Measurements from ENCODE around the gene AK8.

AK8 gene

GRCh38 chr9:132763574-132763973 lies 114.5 kb downstream of the AK8 start:
- H2BK120ac ChIP-seq (ENCODE audit: low read depth, low read length): no peak overlapping the region
- no peak overlapping the region for H3K18ac ChIP-seq (ENCODE audit: low read length)
- H4K91ac ChIP-seq (ENCODE audit: low read depth, low read length, poor library complexity): no peak overlapping the region
- H3K4me3 ChIP-seq (ENCODE audit: low read length in 2 of 2): no peak overlapping the region
- DNase-seq (ENCODE audit: low spot score): no peak
- H2AFZ ChIP-seq (ENCODE audit: low read length): no peak overlapping the region
- no peak overlapping the region for H2BK5ac ChIP-seq (ENCODE audit: low read length)
- H3K4me1 ChIP-seq (ENCODE audit: control insufficient read depth in 2 of 2, insufficient read depth in 1 of 2, low read depth in 1 of 2, low read length in 2 of 2): no peaks in the 10 kb centered on the region
- no peak overlapping the region for H3K23ac ChIP-seq (ENCODE audit: low read depth, low read length, poor library complexity)
- no peak overlapping the region for H3K14ac ChIP-seq (ENCODE audit: low read length)
- H3K4me2 ChIP-seq (ENCODE audit: insufficient read depth, low read length, poor library complexity, severe bottlenecking): no peak overlapping the region
- H2AK5ac ChIP-seq (ENCODE audit: low read depth, low read length): no peak overlapping the region
- H3K4ac ChIP-seq (ENCODE audit: low read length): no peak overlapping the region
- WGBS, 2 donors (ENCODE audit: extremely low coverage in 2 of 2, insufficient read length in 2 of 2, insufficient replicate concordance in 1 of 2): no CpG with 5 or more reads among the region's 3 CpGs
- no peak overlapping the region for H3K27ac ChIP-seq (replicated peaks; ENCODE audit: low read length)
- H3K27me3 ChIP-seq (ENCODE audit: control insufficient read depth in 3 of 3, insufficient read depth in 3 of 3, low read depth in 1 of 3, low read length in 3 of 3): peaks cover 0 to 21% (median 0%) of the 10 kb centered on the region in 3 experiments
- H3K79me1 ChIP-seq (ENCODE audit: low read depth, low read length): no peaks in the 10 kb centered on the region
- H2BK15ac ChIP-seq (ENCODE audit: low read length): no peak overlapping the region
- H3K9ac ChIP-seq (ENCODE audit: low read depth, low read length, poor library complexity): no peak overlapping the region
- H4K8ac ChIP-seq (ENCODE audit: low read depth, low read length): no peak overlapping the region
- no peaks in the 10 kb centered on the region for H3K36me3 ChIP-seq (replicated peaks in 1 of 2; ENCODE audit: control insufficient read depth in 2 of 2, insufficient read depth in 2 of 2, low read length in 2 of 2)
- no peaks in the 10 kb centered on the region for H3K9me3 ChIP-seq (replicated peaks in 1 of 2; ENCODE audit: control insufficient read depth in 2 of 2, insufficient read depth in 1 of 2, low read depth in 1 of 2, low read length in 2 of 2)
- H2BK12ac ChIP-seq (ENCODE audit: low read length): no peak overlapping the region

GRCh38 chr9:132762896-132763295 lies 115.2 kb downstream of the AK8 start:
- Histone ChIP-seq H3K14ac (ENCODE audit: low read length) (no peak overlapping the region), H3K4ac (ENCODE audit: low read length) (no peak overlapping the region), H2AFZ (ENCODE audit: low read length) (no peak overlapping the region), H3K36me3 (replicated peaks in 1 of 2; ENCODE audit: control insufficient read depth in 2 of 2, insufficient read depth in 2 of 2, low read length in 2 of 2) (no peaks in the 10 kb centered on the region), H3K9ac (ENCODE audit: low read depth, low read length, poor library complexity) (no peak overlapping the region), H3K79me1 (ENCODE audit: low read depth, low read length) (no peaks in the 10 kb centered on the region), H3K27me3 (ENCODE audit: control insufficient read depth in 3 of 3, insufficient read depth in 3 of 3, low read depth in 1 of 3, low read length in 3 of 3) (peaks cover 0 to 25% (median 0%) of the 10 kb centered on the region in 3 experiments), H2BK120ac (ENCODE audit: low read depth, low read length) (no peak overlapping the region), H2BK15ac (ENCODE audit: low read length) (no peak overlapping the region), H3K23ac (ENCODE audit: low read depth, low read length, poor library complexity) (no peak overlapping the region), H3K9me3 (replicated peaks in 1 of 2; ENCODE audit: control insufficient read depth in 2 of 2, insufficient read depth in 1 of 2, low read depth in 1 of 2, low read length in 2 of 2) (no peaks in the 10 kb centered on the region), H4K8ac (ENCODE audit: low read depth, low read length) (no peak overlapping the region), H3K4me1 (ENCODE audit: control insufficient read depth in 2 of 2, insufficient read depth in 1 of 2, low read depth in 1 of 2, low read length in 2 of 2) (no peaks in the 10 kb centered on the region), H2AK5ac (ENCODE audit: low read depth, low read length) (no peak overlapping the region), H3K18ac (ENCODE audit: low read length) (peak overlapping the region; percentile 70), H3K4me3 (ENCODE audit: low read length in 2 of 2) (no peak overlapping the region), H2BK12ac (ENCODE audit: low read length) (no peak overlapping the region), H4K91ac (ENCODE audit: low read depth, low read length, poor library complexity) (no peak overlapping the region), H2BK5ac (ENCODE audit: low read length) (no peak overlapping the region), H3K27ac (replicated peaks; ENCODE audit: low read length) (no peak overlapping the region), H3K4me2 (ENCODE audit: insufficient read depth, low read length, poor library complexity, severe bottlenecking) (no peak overlapping the region)
- no CpG with 5 or more reads among the region's 4 CpGs for WGBS, 2 donors (ENCODE audit: extremely low coverage in 2 of 2, insufficient read length in 2 of 2, insufficient replicate concordance in 1 of 2)
- DNase-seq (ENCODE audit: low spot score): no peak

- Histone ChIP-seq H3K4ac (ENCODE audit: low read length) (no peak overlapping the region), H2AFZ (ENCODE audit: low read length) (no peak overlapping the region), H3K4me1 (ENCODE audit: control insufficient read depth in 2 of 2, insufficient read depth in 1 of 2, low read depth in 1 of 2, low read length in 2 of 2) (peaks cover 0 to 8% of the 10 kb centered on the region in 2 donors), H3K9me3 (replicated peaks in 1 of 2; ENCODE audit: control insufficient read depth in 2 of 2, insufficient read depth in 1 of 2, low read depth in 1 of 2, low read length in 2 of 2) (no peaks in the 10 kb centered on the region), H2BK120ac (ENCODE audit: low read depth, low read length) (no peak overlapping the region), H3K14ac (ENCODE audit: low read length) (no peak overlapping the region), H3K18ac (ENCODE audit: low read length) (no peak overlapping the region), H3K23ac (ENCODE audit: low read depth, low read length, poor library complexity) (no peak overlapping the region), H3K27me3 (ENCODE audit: control insufficient read depth in 3 of 3, insufficient read depth in 3 of 3, low read depth in 1 of 3, low read length in 3 of 3) (peaks cover 0 to 38% (median 0%) of the 10 kb centered on the region in 3 experiments), H3K36me3 (replicated peaks in 1 of 2; ENCODE audit: control insufficient read depth in 2 of 2, insufficient read depth in 2 of 2, low read length in 2 of 2) (no peaks in the 10 kb centered on the region), H4K8ac (ENCODE audit: low read depth, low read length) (no peak overlapping the region), H3K4me2 (ENCODE audit: insufficient read depth, low read length, poor library complexity, severe bottlenecking) (no peak overlapping the region), H2AK5ac (ENCODE audit: low read depth, low read length) (no peak overlapping the region), H2BK15ac (ENCODE audit: low read length) (no peak overlapping the region), H3K79me1 (ENCODE audit: low read depth, low read length) (no peaks in the 10 kb centered on the region), H2BK12ac (ENCODE audit: low read length) (no peak overlapping the region), H4K91ac (ENCODE audit: low read depth, low read length, poor library complexity) (no peak overlapping the region), H3K4me3 (ENCODE audit: low read length in 2 of 2) (no peak overlapping the region), H3K27ac (replicated peaks; ENCODE audit: low read length) (no peak overlapping the region), H2BK5ac (ENCODE audit: low read length) (no peak overlapping the region), H3K9ac (ENCODE audit: low read depth, low read length, poor library complexity) (no peak overlapping the region)
- WGBS, 2 donors (ENCODE audit: extremely low coverage in 2 of 2, insufficient read length in 2 of 2, insufficient replicate concordance in 1 of 2): no CpG with 5 or more reads among the region's 1 CpG
- no peak for DNase-seq (ENCODE audit: low spot score)
Observed at GRCh38 chr9:132761602-132762001, 116.5 kb downstream of the AK8 start.

GRCh38 chr9:132760057-132760456 lies 118.0 kb downstream of the AK8 start:
- no peak overlapping the region for H2AFZ ChIP-seq (ENCODE audit: low read length)
- no peak overlapping the region for H3K4me3 ChIP-seq (ENCODE audit: low read length in 2 of 2)
- H4K8ac ChIP-seq (ENCODE audit: low read depth, low read length): no peak overlapping the region
- H3K4ac ChIP-seq (ENCODE audit: low read length): no peak overlapping the region
- no peak overlapping the region for H3K23ac ChIP-seq (ENCODE audit: low read depth, low read length, poor library complexity)
- no peak for DNase-seq (ENCODE audit: low spot score)
- H4K91ac ChIP-seq (ENCODE audit: low read depth, low read length, poor library complexity): no peak overlapping the region
- no peak overlapping the region for H2BK5ac ChIP-seq (ENCODE audit: low read length)
- H3K4me2 ChIP-seq (ENCODE audit: insufficient read depth, low read length, poor library complexity, severe bottlenecking): no peak overlapping the region
- no peak overlapping the region for H2BK12ac ChIP-seq (ENCODE audit: low read length)
- H2BK15ac ChIP-seq (ENCODE audit: low read length): no peak overlapping the region
- H3K14ac ChIP-seq (ENCODE audit: low read length): no peak overlapping the region
- no peak overlapping the region for H3K9ac ChIP-seq (ENCODE audit: low read depth, low read length, poor library complexity)
- peaks cover 0 to 53% (median 0%) of the 10 kb centered on the region in 3 experiments for H3K27me3 ChIP-seq (ENCODE audit: control insufficient read depth in 3 of 3, insufficient read depth in 3 of 3, low read depth in 1 of 3, low read length in 3 of 3)
- H3K27ac ChIP-seq (replicated peaks; ENCODE audit: low read length): no peak overlapping the region
- H2AK5ac ChIP-seq (ENCODE audit: low read depth, low read length): no peak overlapping the region
- no peak overlapping the region for H3K18ac ChIP-seq (ENCODE audit: low read length)
- H3K79me1 ChIP-seq (ENCODE audit: low read depth, low read length): no peaks in the 10 kb centered on the region
- peaks cover 0 to 11% of the 10 kb centered on the region in 2 donors for H3K4me1 ChIP-seq (ENCODE audit: control insufficient read depth in 2 of 2, insufficient read depth in 1 of 2, low read depth in 1 of 2, low read length in 2 of 2)
- H3K9me3 ChIP-seq (replicated peaks in 1 of 2; ENCODE audit: control insufficient read depth in 2 of 2, insufficient read depth in 1 of 2, low read depth in 1 of 2, low read length in 2 of 2): no peaks in the 10 kb centered on the region
- H3K36me3 ChIP-seq (replicated peaks in 1 of 2; ENCODE audit: control insufficient read depth in 2 of 2, insufficient read depth in 2 of 2, low read length in 2 of 2): no peaks in the 10 kb centered on the region
- H2BK120ac ChIP-seq (ENCODE audit: low read depth, low read length): no peak overlapping the region
- no CpG with 5 or more reads among the region's 1 CpG for WGBS, 2 donors (ENCODE audit: extremely low coverage in 2 of 2, insufficient read length in 2 of 2, insufficient replicate concordance in 1 of 2)

Measured in neuronal stem cell (in vitro differentiated cells).